GM19455 (cell line): Measurements from ENCODE around the gene WAS.
"Not testable (repeated sequence)": the region's sequence is repeated elsewhere in the genome, so short reads cannot be mapped to it uniquely, and the experiment has no call there.

Source experiments
- ATAC-seq: cut with Tn5 transposase; IDR thresholded peaks from one replicate; pipeline ENCODE4 v1.9.1; 2021; ENCODE audit not compliant: unreplicated experiment

The WAS gene

GRCh38 chrX:48683411-48683982 is at the start of gene WAS:
WAS (plus strand) TSS chrX:48683799; CDS start chrX:48683854, 55 bp downstream.
- ATAC-seq, result peak; percentile 86

DNA sequence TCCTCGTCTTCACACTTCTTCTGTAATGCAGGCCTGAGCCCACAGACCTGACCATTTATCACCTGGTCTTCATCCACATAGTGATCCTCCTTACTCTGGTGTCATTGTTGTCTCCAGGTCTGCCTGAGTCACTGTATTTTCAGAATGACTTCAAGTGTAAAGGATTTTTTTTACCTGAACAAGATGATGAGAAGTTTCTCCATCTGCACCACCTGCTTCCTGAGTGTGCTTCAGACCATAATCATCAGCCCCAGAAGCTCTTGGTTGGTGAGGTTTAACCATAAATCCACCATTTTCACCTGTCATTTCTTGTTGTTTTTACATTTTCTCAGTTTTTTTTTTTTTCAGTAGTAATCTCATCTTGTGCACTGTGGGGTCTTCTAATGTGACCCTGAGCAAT is 47.3 kb upstream of the WAS start:
- no peak for ATAC-seq

DNA sequence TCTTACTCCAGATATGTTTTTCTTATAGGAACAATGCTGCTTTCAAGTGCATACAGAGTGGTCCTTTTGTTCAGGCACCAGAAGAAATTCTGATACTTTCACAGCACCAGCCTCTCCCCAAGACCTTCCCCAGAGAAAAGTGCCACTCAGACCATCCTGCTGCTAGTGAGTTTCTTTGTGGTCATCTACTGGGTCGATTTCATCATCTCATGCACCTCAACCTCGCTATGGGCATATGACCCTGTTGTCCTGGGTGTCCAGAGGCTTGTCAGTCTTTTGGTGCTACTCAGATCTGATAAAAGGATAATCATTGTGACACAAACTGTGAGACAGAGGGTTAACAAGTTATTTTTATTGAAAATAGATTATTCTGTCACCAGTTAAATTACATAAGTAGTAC is 46.8 kb upstream of the WAS start:
- no peak for ATAC-seq

DNA sequence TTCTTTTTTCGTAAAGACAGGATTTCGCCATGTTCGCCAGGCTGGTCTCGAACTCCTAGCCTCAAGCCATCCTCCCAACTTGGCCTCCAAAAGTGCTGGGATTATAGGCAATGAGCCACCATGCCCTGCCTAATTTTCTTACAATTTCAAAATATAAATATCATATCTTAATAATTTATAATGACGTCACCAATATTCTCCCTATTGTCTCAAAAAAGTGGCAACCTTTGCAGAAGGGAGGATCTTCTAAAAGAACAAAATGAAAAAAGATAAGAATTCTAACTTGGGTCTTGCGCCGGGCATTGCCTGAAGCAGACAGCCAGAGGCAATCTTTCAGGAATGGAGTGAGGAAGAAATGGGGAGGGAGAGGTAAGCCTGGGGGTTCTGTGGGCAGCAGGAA is 37.9 kb upstream of the WAS start:
- ATAC-seq, result no peak

DNA sequence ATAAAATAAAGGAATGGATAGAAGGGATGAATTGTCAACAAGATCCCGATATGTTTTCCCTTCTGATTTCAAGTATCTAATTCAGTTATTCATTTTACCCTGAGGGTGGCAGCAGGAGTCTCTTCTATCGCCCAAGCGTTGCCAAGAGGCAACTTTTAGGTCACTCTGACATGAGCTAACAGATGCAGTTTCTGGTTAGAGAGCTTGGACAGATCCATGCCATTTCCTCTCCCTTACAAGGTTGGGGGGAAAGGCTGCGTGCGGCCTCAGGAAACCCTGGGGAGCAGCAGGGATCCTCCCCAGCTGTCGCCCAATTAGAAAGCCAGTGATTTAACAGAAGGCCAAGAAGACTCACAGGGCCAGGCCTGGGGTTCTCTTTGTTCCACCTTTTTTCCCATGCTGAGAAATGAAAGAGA is 35.3 kb upstream of the WAS start:
- no peak for ATAC-seq

DNA sequence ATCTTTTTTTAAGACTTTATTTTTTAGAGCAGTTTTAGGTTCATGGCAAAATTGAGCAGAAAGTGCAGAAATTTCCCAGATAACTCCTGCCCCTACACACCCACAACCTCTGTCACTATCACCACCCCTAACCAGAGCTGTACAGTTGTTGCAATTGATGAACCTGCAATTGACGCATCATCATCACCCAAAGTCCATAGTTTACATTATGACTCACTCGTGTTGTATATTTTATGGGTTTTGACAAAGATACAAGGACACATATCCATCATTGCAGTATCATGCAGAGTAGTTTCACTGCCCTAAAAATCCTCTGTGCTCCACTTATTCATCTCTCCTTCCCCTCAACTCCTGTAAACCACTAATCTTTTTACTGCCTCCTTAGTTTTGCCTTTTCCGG is 34.5 kb upstream of the WAS start:
- ATAC-seq, result no peak

- ATAC-seq, result not testable (repeated sequence)
These were observed 31.5 kb upstream of the WAS start for GRCh38 chrX:48652055-48652579.

- ATAC-seq, result not testable (repeated sequence)
These were observed 28.9 kb upstream of the WAS start for GRCh38 chrX:48654746-48655145.

- not testable (repeated sequence) for ATAC-seq
These were observed 23.9 kb upstream of the WAS start for GRCh38 chrX:48659686-48660085.

DNA sequence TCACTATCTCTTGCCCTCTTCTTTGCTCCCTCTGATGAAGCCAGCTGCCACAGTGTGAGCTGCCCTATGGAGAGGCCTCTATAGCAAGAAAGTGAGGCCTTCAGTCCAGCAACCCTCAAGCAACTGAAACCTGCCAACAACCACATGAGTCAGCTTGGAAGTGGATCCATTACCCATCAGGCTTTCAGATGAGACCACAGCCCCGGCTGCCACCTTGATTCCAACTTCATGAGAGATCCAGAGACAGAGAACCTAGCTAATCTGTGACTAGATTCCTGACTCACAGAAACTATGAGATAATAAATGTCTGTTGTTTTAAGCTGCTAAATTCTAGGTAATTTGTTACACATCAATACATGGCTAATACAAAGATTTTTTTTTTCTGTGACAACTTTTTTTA is 20.4 kb upstream of the WAS start:
- no peak for ATAC-seq

DNA sequence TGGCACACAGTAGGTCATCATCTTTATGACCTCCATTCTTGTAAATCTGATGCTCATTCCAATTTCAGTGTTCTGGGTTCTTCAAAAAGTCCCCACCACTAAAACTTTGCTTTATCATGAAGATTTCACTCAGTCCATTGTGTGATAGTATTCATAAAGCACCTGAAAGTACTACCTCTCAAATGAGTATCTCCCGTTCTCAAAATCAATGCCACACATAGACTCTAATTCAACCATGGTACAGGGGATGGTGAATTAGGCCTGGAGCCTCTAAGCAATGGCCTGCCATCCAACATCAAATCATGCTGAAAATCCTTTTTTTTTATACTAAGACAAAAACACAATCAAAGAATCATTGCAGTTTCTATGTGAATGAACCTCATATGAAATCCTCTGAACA is 19.4 kb upstream of the WAS start:
- ATAC-seq, result no peak

DNA sequence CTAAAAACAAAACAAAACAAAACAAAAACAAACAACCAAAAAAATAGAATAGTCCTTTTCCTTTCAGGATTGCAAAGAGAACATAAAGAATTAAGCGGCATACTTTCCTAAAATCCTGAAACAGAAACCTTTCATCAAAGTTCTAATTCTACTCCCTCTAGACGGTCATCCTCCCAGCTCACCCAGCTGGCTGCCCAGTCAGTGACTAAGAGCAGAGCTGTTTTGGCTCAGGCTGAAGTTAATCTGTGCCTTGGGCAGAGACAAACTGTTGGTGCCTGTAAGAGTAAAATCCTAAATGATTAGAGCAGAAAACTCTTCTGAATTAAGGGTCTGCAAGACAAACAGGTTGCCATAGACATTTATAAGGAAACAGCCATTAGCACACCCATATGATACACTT is 17.6 kb upstream of the WAS start:
- no peak for ATAC-seq

DNA sequence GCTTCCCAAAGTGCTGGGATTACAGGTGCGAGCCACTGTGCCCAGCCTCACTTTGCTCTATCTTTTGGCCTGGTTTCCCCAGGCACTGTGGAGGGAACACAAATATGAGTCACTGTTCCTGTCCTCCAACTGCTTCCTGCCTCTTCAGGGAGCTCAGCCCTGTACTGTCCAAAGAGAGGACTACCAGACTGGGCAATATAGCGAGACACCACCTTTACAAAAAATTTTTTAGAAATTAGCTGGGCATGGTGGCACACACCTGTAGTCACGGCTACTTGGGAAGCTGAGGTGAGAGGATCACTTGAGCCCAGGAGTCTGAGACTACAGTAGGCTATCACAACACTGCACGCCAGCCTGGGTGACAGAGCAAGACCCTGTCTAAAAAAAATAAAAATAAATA is 16.9 kb upstream of the WAS start:
- ATAC-seq, result no peak

DNA sequence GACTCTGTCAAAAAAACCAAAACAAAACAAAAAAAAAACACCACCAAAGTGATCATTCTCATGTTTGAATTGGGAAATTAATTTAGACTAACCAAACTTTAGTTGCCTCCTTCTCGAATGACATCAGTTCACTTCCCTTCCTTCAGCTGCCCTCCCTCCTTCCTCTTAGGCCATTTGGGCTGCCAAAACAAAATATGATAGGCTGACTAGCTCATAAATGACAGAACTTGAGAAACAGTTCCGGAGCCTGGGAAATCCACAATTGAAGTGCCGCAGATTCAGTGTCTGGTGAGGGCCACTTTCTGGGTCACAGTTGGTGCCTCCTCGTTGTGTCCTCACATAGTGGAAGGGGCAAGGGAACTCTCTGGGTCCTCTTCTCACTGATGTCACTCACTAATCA is 16.1 kb upstream of the WAS start:
- ATAC-seq, result no peak

DNA sequence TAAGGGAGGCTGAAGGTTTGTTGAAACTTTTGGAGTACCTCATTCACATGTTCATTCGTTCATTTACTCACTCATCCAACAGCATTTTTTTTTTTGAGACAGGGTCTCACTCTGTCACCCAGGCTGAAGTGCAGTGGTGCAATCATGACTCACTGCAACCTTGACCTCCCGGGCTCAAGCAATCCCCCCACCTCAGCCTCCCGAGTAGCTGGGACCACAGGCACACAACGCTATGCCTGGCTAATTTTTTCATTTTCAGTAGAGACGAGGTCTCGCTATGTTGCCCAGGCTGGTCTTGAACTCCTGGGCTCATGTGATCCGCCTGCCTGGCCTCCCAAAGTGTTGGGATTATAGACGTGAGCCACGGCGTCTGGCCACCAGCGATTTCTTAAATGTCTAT is 15.4 kb upstream of the WAS start:
- ATAC-seq, result not testable (repeated sequence)

- peak; percentile 90 for ATAC-seq
These were observed 7.3 kb upstream of the WAS start for GRCh38 chrX:48676106-48676892.

DNA sequence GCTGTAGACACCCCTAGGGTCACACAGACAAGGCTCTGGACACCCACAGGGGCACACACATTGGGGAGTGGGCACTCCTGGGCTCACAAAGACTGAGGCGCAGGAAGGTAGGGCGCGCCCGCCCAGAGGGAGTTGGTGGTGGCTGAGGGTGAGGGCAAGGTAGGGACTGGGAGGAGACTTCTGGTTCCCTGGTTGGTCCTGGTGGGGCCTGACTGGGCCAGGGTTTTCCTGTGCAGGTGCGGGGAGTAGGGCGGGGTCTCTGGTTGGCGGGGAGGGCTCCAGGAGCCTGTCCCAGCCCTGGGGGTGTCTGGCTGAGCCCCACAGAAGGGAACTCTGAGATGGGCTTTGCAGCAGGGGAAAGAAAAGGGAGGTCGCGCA is 6.7 kb upstream of the WAS start:
- peak; percentile 28 for ATAC-seq

GRCh38 chrX:48677516-48677915 is 6.1 kb upstream of the WAS start:
- ATAC-seq, result no peak

DNA sequence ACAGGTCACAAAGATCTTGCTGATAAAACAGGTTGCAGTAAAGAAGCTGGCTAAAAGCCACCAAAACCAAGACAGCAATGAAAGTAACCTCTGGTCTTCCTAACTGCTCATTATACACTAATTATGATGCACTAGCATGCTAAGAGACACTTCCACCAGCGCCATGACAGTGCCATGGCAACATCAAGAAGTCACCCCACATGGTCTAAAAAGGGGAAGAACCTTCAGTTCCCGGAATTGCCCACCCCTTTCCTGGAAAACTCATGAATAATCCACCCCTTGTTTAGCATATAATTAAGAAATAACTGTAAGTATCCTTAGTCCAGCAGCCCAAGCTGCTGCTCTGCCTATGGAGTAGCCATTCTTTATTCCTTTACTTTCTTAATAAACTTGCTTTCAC is 3.1 kb upstream of the WAS start:
- ATAC-seq, result not testable (repeated sequence)

GRCh38 chrX:48680925-48681324 is 2.7 kb upstream of the WAS start:
- ATAC-seq, result not testable (repeated sequence)

DNA sequence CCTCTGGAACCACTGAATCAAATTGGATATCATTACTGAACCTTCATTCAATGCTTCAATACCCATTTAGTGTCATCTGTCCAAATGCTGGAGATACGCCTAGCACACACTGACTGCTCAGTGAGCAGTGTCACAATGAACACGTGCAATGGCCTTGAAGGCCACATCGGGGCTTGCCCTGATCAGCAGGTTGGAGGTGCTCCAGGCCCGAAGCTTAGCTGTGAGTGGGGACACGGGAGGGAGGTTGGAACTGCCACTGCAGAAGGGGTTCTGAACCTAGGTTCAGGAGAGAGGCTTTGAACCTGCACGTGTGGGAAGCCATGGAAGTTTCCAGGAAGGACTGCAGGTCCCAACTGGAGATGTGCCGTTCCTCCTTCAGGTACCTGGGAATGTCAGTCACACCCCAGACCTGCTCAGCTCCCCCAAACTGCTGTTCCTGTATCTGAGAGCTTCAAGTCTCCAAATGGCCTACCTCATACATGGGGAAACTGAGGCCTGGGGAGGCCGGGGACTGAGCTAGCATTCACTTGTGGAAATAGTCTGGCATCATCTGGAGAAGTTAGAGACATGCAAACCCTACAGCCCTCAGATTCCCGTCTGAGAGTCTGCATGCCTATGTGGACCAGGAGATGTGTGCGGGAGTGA is 1.9 kb upstream of the WAS start:
- ATAC-seq, result no peak

DNA sequence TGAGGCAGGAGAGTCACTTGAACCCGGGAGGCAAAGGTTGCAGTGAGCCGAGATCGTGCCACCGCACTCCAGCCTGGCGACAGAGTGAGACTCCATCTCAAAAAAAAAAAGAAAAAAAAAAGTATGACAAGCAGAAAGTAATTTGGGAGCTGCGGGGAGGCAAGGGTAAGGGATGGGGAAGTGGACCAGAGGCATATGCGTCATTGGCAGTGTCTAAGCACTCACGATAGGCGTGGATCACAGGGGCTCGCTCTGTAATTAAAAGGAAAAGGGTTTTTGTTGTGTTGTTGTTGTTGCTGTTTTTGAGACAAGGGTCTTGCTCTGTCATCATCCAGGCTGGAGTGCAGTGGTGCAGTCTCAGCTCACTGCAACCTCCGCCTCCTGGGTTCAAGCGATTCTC is 804 bp upstream of the WAS start:
- ATAC-seq, result not testable (repeated sequence)
